ENCODE measurements around the gene CCDC12. TPM values are rescaled to one million over a fixed set of nuclear protein-coding genes. Genes with fewer than 3 reads are reported as not detected.

CCDC12 gene
- polyA plus RNA-seq, 6 donors from 2014 or later, result 119 to 157 (median 123) TPM

DNA sequence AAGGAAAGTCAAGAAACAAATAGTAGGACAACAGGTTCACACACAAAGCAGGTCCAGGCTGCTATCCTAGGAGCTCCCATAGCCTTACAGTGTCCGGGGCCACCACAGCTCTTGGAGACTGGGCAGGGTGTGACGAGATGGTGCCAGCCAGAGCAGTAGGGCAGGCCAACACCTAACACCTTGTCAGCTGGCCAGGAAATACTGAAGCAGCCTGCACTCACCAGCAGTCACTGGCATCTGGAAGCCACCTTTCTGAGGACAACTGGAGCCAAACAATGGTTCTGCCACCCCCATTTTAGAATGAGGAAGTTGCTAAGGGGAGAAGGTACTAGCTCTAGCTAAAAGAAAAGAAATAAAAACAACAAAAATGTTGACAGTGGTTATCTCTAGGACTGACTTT is 47.2 kb downstream of the CCDC12 start:
- Mint-ChIP-seq H3K27me3 (no peaks in the 10 kb centered on the region), H3K4me3 (peak overlapping the region; percentile 20 to 97 (median 80)), H3K36me3 (peaks cover 9 to 13% of the 10 kb centered on the region in 2 donors), H3K4me1 (peaks cover 71 to 93% (median 91%) of the 10 kb centered on the region in 3 donors), H3K27ac (peak overlapping the region; percentile 90 to 97 (median 93)), H3K9me3 (peaks cover 0 to 8% (median 6%) of the 10 kb centered on the region in 7 donors)
- DNase-seq, result peak; percentile 54
- peak; percentile 25 to 38 for ATAC-seq (ENCODE audit: low read depth in 2 of 2)

DNA sequence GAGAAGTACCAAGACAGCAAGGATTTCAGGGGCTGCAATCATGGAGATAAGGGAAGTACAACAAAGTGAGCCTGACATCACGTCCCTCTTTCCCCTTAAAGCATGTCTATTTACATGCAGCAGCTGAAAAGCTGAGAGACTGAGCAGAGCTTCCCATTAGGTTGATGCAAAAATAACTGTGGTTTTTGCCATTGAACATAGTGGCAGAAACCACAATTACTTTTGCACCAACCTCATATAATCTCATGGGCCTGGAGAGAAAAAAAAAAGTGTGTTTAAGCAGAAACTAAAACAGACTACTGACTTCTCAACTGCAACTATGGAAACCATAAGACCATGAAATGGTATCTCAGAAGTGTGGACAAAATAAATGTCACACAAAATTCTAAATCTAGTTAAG is 48.3 kb downstream of the CCDC12 start:
- no peaks in the 10 kb centered on the region for H3K27me3 Mint-ChIP-seq
- H3K4me3 Mint-ChIP-seq, result peak overlapping the region; percentile 54 to 97 (median 83)
- H3K36me3 Mint-ChIP-seq, result peaks cover 12 to 13% of the 10 kb centered on the region in 2 donors
- ATAC-seq (ENCODE audit: low read depth in 2 of 2), result peak in 1 of 2 donors; percentile 2
- peak; percentile 30 for DNase-seq
- H3K27ac Mint-ChIP-seq, result peak overlapping the region in 5 of 6 donors; percentile 39 to 98 (median 94)
- peaks cover 0 to 8% (median 6%) of the 10 kb centered on the region in 7 donors for H3K9me3 Mint-ChIP-seq
- H3K4me1 Mint-ChIP-seq, result peaks cover 76 to 94% (median 90%) of the 10 kb centered on the region in 3 donors

DNA sequence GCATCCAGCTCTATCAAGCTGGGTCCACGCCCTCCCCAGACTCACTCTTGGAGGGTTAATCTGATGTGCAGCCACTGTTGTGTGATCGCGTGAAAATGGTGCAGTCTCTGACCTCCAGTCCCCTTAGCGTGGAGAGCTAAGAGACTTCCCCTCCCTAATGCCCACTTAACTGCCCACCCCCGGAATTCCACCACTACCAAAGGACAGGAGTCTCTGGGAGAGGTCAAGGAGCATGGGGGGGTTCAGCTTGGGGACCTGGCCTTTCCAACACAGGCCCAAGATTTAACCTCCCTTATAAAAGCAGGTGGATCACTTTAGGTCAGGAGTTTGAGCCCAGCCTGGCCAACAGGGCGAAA is 48.8 kb downstream of the CCDC12 start:
- Mint-ChIP-seq H3K27me3 (no peaks in the 10 kb centered on the region), H3K9me3 (peaks cover 0 to 8% (median 6%) of the 10 kb centered on the region in 7 donors), H3K36me3 (peaks cover 13 to 15% of the 10 kb centered on the region in 2 donors), H3K4me3 (peak overlapping the region; percentile 70 to 97 (median 88)), H3K27ac (peak overlapping the region; percentile 58 to 99 (median 98)), H3K4me1 (peaks cover 77 to 93% (median 90%) of the 10 kb centered on the region in 3 donors)
- DNase-seq (no peak), ATAC-seq (ENCODE audit: low read depth in 2 of 2) (no peak)

DNA sequence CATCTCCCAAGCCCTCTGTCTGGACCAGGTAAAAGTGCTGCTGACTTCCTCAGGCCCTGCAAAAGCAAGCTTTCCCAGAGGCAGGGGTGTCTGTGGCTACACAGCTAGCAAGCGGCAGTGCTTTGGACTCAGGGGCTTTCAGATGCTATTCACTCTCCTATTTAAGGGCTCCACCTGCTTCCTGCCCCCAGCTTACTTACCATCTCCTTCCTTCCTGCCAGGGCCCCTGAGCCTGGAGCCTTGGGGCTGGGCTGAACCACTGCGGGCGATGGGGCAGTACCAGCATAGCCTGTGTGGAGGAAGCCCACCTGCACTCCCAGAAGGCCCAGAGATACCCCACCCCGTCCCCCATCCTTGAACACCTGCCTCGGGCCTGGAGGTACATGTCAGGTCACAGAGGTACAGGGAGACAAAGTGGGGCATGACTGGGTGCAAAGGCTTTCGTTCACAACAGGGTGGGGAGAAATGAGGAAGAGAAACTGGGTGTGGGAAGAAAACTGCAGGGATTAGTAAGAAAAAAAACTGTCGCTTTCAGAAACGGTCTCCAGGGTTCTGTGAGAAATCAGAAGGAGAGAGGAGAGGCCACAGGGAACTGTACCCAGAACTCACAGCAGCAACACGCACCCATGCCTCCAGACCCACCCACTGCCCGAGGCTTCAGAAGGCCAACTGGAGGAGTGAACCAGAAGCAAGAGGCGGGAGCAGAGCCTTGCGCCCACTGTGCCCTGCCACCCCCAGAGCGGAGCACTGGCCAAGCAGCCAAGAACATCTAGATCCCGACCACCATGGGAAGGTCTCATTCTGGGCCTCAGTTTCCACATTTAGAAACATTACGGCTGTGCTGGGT is 49.5 kb downstream of the CCDC12 start:
- Mint-ChIP-seq H3K27ac (peak overlapping the region; percentile 58 to 99 (median 98)), H3K36me3 (peaks cover 13 to 15% of the 10 kb centered on the region in 2 donors), H3K4me1 (peaks cover 71 to 87% (median 83%) of the 10 kb centered on the region in 3 donors), H3K4me3 (peak overlapping the region; percentile 70 to 97 (median 88)), H3K9me3 (peaks cover 0 to 8% (median 6%) of the 10 kb centered on the region in 7 donors), H3K27me3 (no peaks in the 10 kb centered on the region)
- ATAC-seq (ENCODE audit: low read depth in 2 of 2) (peak; percentile 71 to 73), DNase-seq (peak; percentile 82)

DNA sequence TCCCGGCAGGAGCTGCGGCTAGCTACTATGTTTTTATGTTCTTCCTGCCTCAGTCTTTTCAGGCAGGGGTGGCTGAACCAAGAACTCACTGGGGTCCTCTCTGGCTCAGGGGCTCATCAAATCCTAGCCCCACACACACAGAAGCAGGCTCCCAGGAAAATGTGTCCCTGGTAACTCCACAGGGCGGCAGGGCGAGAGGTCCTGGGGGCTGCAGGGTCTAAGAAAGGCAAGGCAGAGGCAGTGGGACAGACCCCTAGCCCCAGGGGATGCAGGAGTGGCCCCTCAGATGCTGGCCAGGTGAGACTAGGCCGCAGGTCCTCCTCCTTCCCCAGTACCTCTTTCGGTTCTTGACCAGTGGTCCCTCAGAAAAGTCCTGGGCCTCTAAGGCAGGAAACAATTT is 50.1 kb downstream of the CCDC12 start:
- peaks cover 65 to 80% (median 77%) of the 10 kb centered on the region in 3 donors for H3K4me1 Mint-ChIP-seq
- H3K9me3 Mint-ChIP-seq, result peaks cover 0 to 8% (median 6%) of the 10 kb centered on the region in 7 donors
- no peaks in the 10 kb centered on the region for H3K27me3 Mint-ChIP-seq
- H3K36me3 Mint-ChIP-seq, result peaks cover 13 to 15% of the 10 kb centered on the region in 2 donors
- DNase-seq (no peak), ATAC-seq (ENCODE audit: low read depth in 2 of 2) (no peak)
- peak overlapping the region; percentile 70 to 97 (median 88) for H3K4me3 Mint-ChIP-seq
- H3K27ac Mint-ChIP-seq, result peak overlapping the region; percentile 89 to 99 (median 98)

DNA sequence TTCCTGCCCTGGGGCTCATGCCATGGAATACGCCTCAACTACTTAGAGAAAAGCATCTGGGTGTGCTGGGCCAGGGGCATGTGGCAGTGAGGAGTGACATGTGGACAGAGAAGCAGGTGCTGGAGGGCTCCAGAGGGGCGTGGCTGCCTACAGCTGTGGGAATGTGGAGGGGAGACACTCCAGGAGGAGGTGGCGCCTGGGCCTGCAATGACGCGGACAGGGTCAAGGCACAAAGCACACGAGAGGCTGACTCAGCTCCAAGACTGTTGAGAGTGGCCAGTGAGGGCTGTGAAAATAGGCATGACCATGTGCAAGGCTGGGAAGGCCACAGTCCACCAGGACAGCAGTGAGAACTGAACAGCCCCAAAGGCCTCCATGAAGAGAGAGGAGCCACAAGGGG is 50.5 kb downstream of the CCDC12 start:
- no peaks in the 10 kb centered on the region for H3K27me3 Mint-ChIP-seq
- peaks cover 61 to 76% (median 73%) of the 10 kb centered on the region in 3 donors for H3K4me1 Mint-ChIP-seq
- peak overlapping the region; percentile 80 to 98 (median 93) for H3K27ac Mint-ChIP-seq
- H3K9me3 Mint-ChIP-seq, result peaks cover 0 to 8% (median 6%) of the 10 kb centered on the region in 7 donors
- H3K36me3 Mint-ChIP-seq, result peaks cover 13 to 15% of the 10 kb centered on the region in 2 donors
- peak overlapping the region; percentile 70 to 97 (median 88) for H3K4me3 Mint-ChIP-seq
- DNase-seq, result no peak
- ATAC-seq (ENCODE audit: low read depth in 2 of 2), result no peak

DNA sequence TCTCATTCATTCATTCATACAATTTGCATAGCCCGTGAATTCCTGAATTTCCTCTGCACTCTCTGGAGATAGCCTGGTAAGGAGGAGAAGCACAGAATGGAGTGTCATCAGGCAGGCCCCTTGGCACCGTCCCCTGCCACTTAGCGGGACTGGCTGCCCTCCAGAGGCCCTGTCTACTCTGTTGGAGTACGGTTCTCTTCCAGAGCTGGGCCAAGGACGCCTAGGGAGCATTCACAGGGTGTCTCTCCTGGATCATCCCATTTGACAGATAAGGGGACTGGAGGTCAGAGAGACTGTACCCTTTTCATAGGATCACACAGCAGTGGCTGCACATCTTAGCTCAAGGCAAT is 51.0 kb downstream of the CCDC12 start:
- DNase-seq (no peak), ATAC-seq (ENCODE audit: low read depth in 2 of 2) (no peak)
- Mint-ChIP-seq H3K36me3 (peaks cover 13 to 15% of the 10 kb centered on the region in 2 donors), H3K9me3 (peaks cover 0 to 8% (median 6%) of the 10 kb centered on the region in 7 donors), H3K27me3 (no peaks in the 10 kb centered on the region), H3K4me1 (peaks cover 56 to 71% (median 68%) of the 10 kb centered on the region in 3 donors), H3K27ac (peak overlapping the region; percentile 80 to 98 (median 93)), H3K4me3 (peak overlapping the region; percentile 70 to 97 (median 88))

DNA sequence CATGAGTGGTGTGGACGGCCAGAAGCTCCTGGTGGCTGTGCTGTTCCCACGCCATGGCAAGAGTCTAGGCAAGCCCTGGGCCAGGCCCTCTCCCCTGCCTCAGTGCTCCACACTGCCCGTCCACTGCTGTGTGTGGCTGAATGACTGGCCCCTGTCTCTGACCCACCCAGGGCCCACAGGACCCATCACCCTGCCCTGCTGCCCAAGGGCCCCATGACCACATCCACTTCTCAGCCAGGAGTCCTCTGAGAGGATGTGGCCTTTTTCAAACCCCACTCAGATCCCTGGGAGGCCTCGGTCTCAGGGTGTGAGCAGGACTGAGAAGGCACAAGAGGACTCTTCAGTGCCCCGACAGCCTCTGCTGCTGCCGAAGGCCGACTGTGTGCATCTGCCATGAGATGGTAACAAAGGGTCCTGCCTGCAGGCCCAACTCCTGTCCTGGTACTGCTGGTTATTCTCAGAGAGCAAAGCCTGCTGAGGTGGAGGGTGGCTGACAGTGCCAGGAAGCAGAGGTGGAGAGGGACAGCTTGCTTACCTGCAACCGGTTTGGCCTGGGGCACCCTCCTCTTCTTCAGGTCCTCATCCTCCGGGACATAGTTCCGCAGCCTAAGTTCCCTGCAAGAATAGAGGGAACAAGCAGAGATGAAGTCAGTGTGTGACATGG is 51.5 kb downstream of the CCDC12 start:
- H3K9me3 Mint-ChIP-seq, result peaks cover 0 to 8% (median 6%) of the 10 kb centered on the region in 7 donors
- H3K27ac Mint-ChIP-seq, result peak overlapping the region; percentile 75 to 97 (median 86)
- ATAC-seq (ENCODE audit: low read depth in 2 of 2) (no peak), DNase-seq (no peak)
- H3K4me3 Mint-ChIP-seq, result peak overlapping the region in 7 of 8 donors; percentile 22 to 97 (median 80)
- H3K36me3 Mint-ChIP-seq, result peaks cover 14 to 19% of the 10 kb centered on the region in 2 donors
- H3K4me1 Mint-ChIP-seq, result peaks cover 51 to 66% (median 63%) of the 10 kb centered on the region in 3 donors
- H3K27me3 Mint-ChIP-seq, result no peaks in the 10 kb centered on the region

DNA sequence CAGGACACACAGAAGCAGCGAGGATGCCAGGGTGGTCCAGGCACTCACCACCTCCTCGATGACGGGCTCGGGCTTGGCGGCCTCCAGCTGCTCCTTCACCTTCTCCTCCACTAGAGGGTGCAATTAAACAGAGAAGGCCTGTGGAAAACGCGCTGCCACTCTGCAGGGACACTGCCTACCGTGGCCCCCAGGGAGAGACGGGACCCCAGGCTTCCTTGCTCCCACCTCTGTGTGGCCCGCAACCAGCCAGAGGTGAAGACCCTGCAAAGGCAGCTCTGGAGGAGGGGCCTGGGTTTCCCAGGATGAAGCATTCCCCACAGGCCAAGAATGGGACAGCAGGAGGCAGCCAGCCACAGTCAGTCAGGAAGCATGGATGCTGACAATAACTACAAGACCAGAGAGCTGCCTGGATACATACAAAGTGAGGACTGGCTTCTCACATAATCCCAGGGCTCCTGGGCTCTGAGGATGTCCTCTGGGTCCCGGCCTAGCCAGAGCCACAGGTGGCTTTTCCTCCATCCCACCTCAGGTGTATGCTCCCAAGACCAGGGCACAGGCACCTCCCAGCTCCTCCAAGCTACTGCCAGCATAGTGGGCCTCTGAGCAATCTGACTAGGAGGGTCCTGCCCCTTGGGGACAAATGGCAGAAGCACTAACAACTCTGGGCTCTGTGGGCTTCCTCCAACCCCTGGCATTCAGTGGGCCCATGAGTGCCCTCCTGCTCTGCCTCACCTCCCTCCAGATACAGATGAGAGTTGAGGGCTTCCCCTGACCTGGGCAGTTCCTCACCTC is 52.8 kb downstream of the CCDC12 start:
- ATAC-seq (ENCODE audit: low read depth in 2 of 2) (no peak), DNase-seq (peak; percentile 30)
- peak overlapping the region; percentile 83 to 92 (median 89) for H3K27ac Mint-ChIP-seq
- peak overlapping the region in 7 of 8 donors; percentile 46 to 70 (median 47) for H3K4me3 Mint-ChIP-seq
- peaks cover 0 to 7% (median 6%) of the 10 kb centered on the region in 7 donors for H3K9me3 Mint-ChIP-seq
- no peaks in the 10 kb centered on the region for H3K27me3 Mint-ChIP-seq
- peaks cover 40 to 55% (median 50%) of the 10 kb centered on the region in 3 donors for H3K4me1 Mint-ChIP-seq
- peaks cover 14 to 21% of the 10 kb centered on the region in 2 donors for H3K36me3 Mint-ChIP-seq

DNA sequence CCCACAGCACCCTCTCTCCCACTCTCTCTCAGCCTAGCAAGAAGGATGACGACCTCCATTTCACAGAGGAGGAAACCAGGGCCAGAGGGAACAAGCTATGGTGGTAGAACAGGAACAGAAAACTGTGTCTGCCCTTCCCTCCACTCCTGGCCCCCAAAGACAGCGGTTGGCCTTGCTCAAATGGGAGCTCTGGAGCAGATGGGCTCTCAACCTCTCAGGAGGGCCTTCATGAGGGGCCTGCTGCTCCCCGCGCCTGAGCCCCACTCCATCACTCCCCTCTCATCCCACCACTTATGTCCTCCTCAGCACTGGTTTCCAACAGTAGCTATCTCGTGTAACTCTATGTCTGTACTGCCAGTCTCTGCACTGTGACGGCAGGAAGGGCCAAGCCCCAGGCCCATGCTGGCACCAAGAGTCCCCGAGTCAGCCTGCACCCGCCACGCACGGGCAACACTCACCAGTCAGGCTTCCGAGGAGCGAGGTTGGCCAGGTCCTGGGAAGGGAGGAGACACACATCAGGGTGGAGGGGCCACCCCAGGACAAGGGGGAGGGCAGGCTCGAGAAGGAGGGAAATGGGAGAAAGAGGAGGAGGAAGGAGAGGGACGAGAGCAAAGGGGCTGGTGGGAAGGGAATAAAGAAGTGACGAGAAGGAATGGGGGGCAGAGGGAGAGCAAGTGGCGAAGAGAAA is 53.5 kb downstream of the CCDC12 start:
- ATAC-seq (ENCODE audit: low read depth in 2 of 2) (no peak), DNase-seq (no peak)
- H3K27me3 Mint-ChIP-seq, result no peaks in the 10 kb centered on the region
- peaks cover 16 to 23% of the 10 kb centered on the region in 2 donors for H3K36me3 Mint-ChIP-seq
- H3K9me3 Mint-ChIP-seq, result peaks cover 0 to 6% (median under 1%) of the 10 kb centered on the region in 7 donors
- peak overlapping the region; percentile 50 to 92 (median 88) for H3K27ac Mint-ChIP-seq
- peak overlapping the region in 4 of 8 donors; percentile 46 to 70 (median 56) for H3K4me3 Mint-ChIP-seq
- H3K4me1 Mint-ChIP-seq, result peaks cover 34 to 47% (median 43%) of the 10 kb centered on the region in 3 donors

DNA sequence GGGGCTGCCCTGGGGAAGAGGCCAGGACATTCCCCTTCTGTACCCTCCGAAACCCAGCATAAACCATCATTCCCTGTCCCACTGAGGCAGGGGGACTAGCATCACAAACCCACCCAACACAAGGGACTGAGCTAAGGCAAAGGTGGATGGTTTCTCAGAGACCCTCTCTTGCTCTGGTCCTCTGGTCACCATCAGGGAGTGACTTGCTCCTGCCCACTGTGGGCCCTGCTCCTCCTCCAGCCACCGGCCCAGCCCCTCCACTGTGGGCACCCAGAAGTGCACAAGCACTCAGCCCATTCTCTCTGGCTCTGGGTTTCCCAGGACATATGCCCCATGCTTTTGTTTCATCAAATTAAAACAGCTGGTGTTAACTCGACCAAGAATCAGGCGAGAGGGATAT is 54.1 kb downstream of the CCDC12 start:
- no peak for ATAC-seq (ENCODE audit: low read depth in 2 of 2)
- H3K4me1 Mint-ChIP-seq, result peaks cover 33 to 41% (median 41%) of the 10 kb centered on the region in 3 donors
- H3K27ac Mint-ChIP-seq, result peak overlapping the region in 4 of 6 donors; percentile 63 to 90 (median 75)
- H3K27me3 Mint-ChIP-seq, result no peaks in the 10 kb centered on the region
- H3K4me3 Mint-ChIP-seq, result no peak overlapping the region
- no peak for DNase-seq
- H3K36me3 Mint-ChIP-seq, result peaks cover 22 to 29% of the 10 kb centered on the region in 2 donors
- H3K9me3 Mint-ChIP-seq, result peaks cover 2 to 6% (median 5%) of the 10 kb centered on the region in 7 donors

DNA sequence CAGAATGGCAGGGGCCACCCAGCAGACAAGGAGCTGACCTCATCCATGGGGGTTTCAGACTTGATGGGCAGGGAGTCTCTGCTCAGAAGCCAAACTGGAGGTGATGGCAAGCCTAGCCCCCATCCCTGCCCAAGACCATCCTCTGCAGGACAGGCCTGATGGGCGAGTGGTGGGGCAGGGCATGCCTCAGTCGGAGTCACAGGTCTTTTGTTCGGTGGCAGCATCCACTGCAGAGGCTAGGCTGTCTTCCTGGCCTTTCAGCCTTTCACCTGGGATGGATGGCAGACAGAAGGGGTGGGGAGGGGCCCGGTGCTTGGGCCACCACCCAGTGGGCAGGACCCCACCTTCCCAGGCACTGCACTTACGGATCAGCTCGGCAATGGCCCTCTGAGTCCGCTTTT is 54.7 kb downstream of the CCDC12 start:
- Mint-ChIP-seq H3K27ac (peak overlapping the region in 1 of 6 donors; percentile 44), H3K9me3 (peaks cover 2 to 5% (median 4%) of the 10 kb centered on the region in 7 donors), H3K27me3 (no peaks in the 10 kb centered on the region), H3K4me3 (no peak overlapping the region), H3K36me3 (peaks cover 27 to 35% of the 10 kb centered on the region in 2 donors), H3K4me1 (peaks cover 30 to 36% (median 36%) of the 10 kb centered on the region in 3 donors)
- ATAC-seq (ENCODE audit: low read depth in 2 of 2) (no peak), DNase-seq (no peak)

Measured in naive B cell (primary cell).